Motor neuron (in vitro differentiated cells): ENCODE results near the gene DPM3. TPM values are rescaled to one million over a fixed set of nuclear protein-coding genes. Genes with fewer than 3 reads are reported as not detected.
"Not testable (repeated sequence)": the region's sequence is repeated elsewhere in the genome, so short reads cannot be mapped to it uniquely, and the experiment has no call there.

Source experiments
- ATAC-seq, 8 experiments: fragments of 200-7000 bp; cut with Tn5 transposase; replicated peaks in 6 of 8; 2 replicates each; pipeline ENCODE4 v1.8.0; 2021; ENCODE audit warnings: mild to moderate bottlenecking in 8 of 8, moderate library complexity in 8 of 8
- H3K27ac ChIP-seq, 2 donors: fragments of 250-450 bp; sonication (Bioruptor Pico); 2 replicates each; pipeline ENCODE4 v1.9.0; 2021; ENCODE audit warnings: antibody characterized with exemption in 2 of 2, mild to moderate bottlenecking in 2 of 2, moderate library complexity in 1 of 2
- H3K4me1 ChIP-seq, 2 donors: fragments of 250-450 bp; sonication (Bioruptor Pico); replicated peaks in 1 of 2; 2 replicates each; pipeline ENCODE4 v1.6.1; 2021; ENCODE audit warnings: antibody characterized with exemption in 2 of 2, mild to moderate bottlenecking in 2 of 2, moderate library complexity in 1 of 2
- H3K4me3 ChIP-seq, 5 donors: fragments of 250-450 bp; sonication (Bioruptor Pico); 2 replicates each; pipeline ENCODE4 v1.9.0; 2021; ENCODE audit warnings: antibody characterized with exemption in 5 of 5, mild to moderate bottlenecking in 5 of 5, moderate library complexity in 4 of 5
- WGBS, 10 experiments: fragments of 450-650 bp; shearing (Covaris generic); methylation state at CpG; one replicate each; pipeline ENCODE4 v1.0.0; 2022; 5-methylcytosine and 5-hydroxymethylcytosine counted together
- in situ Hi-C, 9 experiments: fragments of 400-800 bp; cut with MboI; loops; one replicate each; pipeline ENCODE4 v1.15.0; 2021; ENCODE audit warnings: low sequenced_read_pairs in 9 of 9, low pct_unique_long_range_greater_than_20kb in 2 of 9; ENCODE audit not compliant: unreplicated experiment in 9 of 9
- total RNA-seq, 8 experiments: library from RNA; unstranded; fragments of 300-600 nt; gene quantifications; 2 replicates each; pipeline versions ENCODE4 v1.2.3 to v1.2.4, GENCODE V29; 2022

DPM3 gene
- total RNA-seq, 8 experiments from 2014 or later, result 54.1 to 173 (median 119) TPM

DNA sequence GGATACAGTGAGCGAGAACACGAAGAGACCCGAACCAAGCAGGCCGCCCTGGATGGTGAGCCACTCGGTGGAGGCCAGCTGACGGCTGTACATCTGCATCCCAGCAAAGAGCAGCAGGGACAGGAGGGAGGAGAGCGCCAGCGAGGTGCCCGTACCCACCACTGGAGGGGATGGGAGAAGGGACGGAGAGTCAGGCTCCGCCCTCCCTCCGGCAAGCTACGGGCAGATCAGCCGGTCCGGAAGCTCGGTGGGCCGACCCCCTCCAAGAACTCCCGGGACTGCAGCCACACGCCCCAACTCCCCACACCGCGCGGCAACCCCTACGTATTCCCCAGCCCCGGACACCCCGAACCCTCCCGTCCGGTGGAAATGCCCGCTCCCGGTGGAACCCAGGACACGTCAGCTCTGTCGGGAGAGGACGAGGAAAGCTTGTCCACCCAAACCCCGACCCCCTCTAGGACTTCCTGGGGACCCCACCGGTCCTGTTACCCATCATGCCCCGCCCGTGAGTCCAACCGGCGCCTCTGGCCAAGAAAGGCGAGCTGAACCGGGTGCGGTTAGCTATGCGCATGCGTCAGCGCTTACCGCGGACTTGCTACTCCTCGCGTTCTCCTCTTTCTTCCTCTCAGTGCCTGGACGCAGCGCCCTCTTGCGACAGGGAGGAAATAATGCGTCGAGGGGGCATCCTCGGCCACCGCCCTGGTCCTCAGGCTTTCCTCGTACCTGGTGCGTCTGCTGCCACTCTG, 32.6 kb upstream of the DPM3 start, which contains the start of gene KRTCAP2:
TSS of gene KRTCAP2 (minus strand) at position 573 of the 746 bp plus-strand sequence. CDS start at position 493, 80 bp downstream.
- in situ Hi-C loops, result no loop called here
- peak within 1 kb of the TSS; percentile 86 to 89 for H3K27ac ChIP-seq
- H3K4me1 ChIP-seq, result peaks cover 14 to 16% of the 10 kb centered on the region in 2 donors
- WGBS, 10 experiments, result 0 to 3% (median 0%) methylated on average over 2 to 14 of the region's 57 CpGs; no CpG with 5 or more reads in 3 of the 10 experiments
- peak; percentile 63 to 86 (median 69) for ATAC-seq
- H3K4me3 ChIP-seq, result peak within 1 kb of the TSS; percentile 70 to 96 (median 83)

DNA sequence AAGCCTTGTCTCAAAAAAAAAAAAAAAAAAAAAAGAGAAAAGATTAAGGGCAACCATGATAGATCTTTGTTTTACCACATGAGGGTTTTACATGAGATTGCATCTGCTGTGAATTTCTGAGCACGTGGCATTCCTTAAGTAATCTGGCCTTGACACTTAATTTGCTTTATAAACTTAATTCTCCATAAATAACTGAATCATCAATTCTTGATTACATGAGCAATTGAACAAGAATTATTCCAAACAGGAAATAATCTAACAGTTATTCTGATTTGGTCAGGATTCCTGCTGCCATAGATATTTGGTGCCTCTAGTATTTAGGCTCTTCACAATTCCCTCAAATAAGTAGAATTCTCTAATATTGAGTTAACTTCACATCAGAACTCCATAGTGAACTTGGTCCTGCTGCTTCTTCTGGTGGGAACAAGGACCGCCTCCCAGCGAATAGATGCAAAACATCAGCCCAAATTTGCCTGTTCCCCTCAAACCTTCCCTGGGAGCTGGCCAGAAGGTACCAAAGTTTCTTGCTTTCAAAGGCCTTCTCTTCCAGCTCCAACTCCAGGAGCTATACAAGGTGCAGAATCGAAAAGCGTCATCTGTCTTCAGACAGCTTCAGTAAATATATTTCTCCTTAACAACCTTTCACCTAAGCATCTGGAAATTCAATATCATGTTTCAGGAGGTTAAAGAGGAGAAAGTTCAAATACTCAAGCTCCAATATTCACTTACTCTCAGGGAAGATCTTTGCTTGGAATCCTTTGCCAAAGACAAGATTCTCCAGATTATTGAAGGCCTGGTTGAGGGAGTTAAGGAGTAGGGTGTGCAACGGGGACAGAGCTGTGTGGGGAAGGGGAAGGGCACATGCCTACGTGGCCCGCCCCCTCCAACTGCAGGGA, 31.8 kb upstream of the DPM3 start:
- no peak for ATAC-seq
- Histone ChIP-seq H3K4me1 (peaks cover 17 to 21% of the 10 kb centered on the region in 2 donors), H3K4me3 (peak overlapping the region; percentile 70 to 96 (median 83)), H3K27ac (peak overlapping the region; percentile 86 to 89)
- WGBS, 10 experiments, result 0 to 69% (median 48%) methylated on average over 1 to 7 of the region's 8 CpGs; no CpG with 5 or more reads in 1 of the 10 experiments
- in situ Hi-C loops, result no loop called here

DNA sequence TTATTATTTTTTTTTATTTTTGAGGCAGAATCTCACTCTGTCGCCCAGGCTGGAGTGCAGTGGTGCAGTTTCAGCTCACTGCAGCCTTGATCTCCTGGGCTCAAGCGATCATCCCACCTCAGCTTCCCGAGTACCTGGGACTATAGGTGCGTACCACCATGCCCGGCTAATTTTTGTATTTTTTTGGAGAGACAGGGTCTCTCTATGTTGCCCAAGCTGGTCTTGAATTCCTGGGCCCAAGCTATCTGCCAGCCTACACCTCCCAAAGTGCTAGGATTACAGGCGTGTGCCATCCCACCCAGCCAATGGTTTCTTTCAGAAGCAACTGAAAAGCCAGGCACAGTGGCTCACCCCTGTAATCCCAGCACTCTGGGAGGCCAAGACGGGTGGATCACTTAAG, 30.5 kb upstream of the DPM3 start:
- ATAC-seq, result no peak
- no peak overlapping the region for H3K4me3 ChIP-seq
- in situ Hi-C loops, result no loop called here
- no peak overlapping the region for H3K27ac ChIP-seq
- WGBS, 10 experiments, result 50 to 100% (median 92%) methylated on average over 2 to 7 of the region's 7 CpGs; no CpG with 5 or more reads in 3 of the 10 experiments
- peaks cover 21 to 31% of the 10 kb centered on the region in 2 donors for H3K4me1 ChIP-seq

GRCh38 chr1:155170101-155170785, 29.9 kb upstream of the DPM3 start:
- peaks cover 18 to 26% of the 10 kb centered on the region in 2 donors for H3K4me1 ChIP-seq
- H3K27ac ChIP-seq, result no peak overlapping the region
- ATAC-seq, result no peak
- in situ Hi-C loops, result no loop called here
- H3K4me3 ChIP-seq, result no peak overlapping the region
- WGBS, 10 experiments, result 80 to 100% (median 93%) methylated on average over 1 to 2 of the region's 2 CpGs; no CpG with 5 or more reads in 3 of the 10 experiments

GRCh38 chr1:155169541-155169940, 29.2 kb upstream of the DPM3 start:
- H3K27ac ChIP-seq, result no peak overlapping the region
- WGBS, 10 experiments, result 10 to 82% (median 67%) methylated on average over 1 to 5 of the region's 5 CpGs; no CpG with 5 or more reads in 3 of the 10 experiments
- H3K4me1 ChIP-seq, result peaks cover 16 to 21% of the 10 kb centered on the region in 2 donors
- no peak overlapping the region for H3K4me3 ChIP-seq
- in situ Hi-C loops, result loop anchor here in 5 of 9 experiments (5.0 to 10.0 kb wide), 3 partner anchors 65 to 77 kb away; no protein-coding TSS in a partner anchor
- ATAC-seq, result no peak

- peaks cover 16 to 21% of the 10 kb centered on the region in 2 donors for H3K4me1 ChIP-seq
- ATAC-seq, result no peak
- H3K27ac ChIP-seq, result no peak overlapping the region
- H3K4me3 ChIP-seq, result no peak overlapping the region
- 53 to 92% (median 85%) methylated on average over 4 to 10 of the region's 10 CpGs; no CpG with 5 or more reads in 2 of the 10 experiments for WGBS, 10 experiments
- in situ Hi-C loops, result loop anchor here in 5 of 9 experiments (5.0 to 10.0 kb wide), 3 partner anchors 64 to 76 kb away; no protein-coding TSS in a partner anchor
Measured at GRCh38 chr1:155168456-155169210, 28.3 kb upstream of the DPM3 start.

- in situ Hi-C loops, result loop anchor here in 5 of 9 experiments (5.0 to 10.0 kb wide), 3 partner anchors 63 to 76 kb away; no protein-coding TSS in a partner anchor
- H3K27ac ChIP-seq, H3K4me3 ChIP-seq, ATAC-seq: not testable (repeated sequence)
- 8 to 80% (median 54%) methylated on average over 1 to 4 of the region's 4 CpGs; no CpG with 5 or more reads in 5 of the 10 experiments for WGBS, 10 experiments
- H3K4me1 ChIP-seq, result peaks cover 16 to 21% of the 10 kb centered on the region in 2 donors
Measured at GRCh38 chr1:155168105-155168445, 27.7 kb upstream of the DPM3 start.

GRCh38 chr1:155167166-155168104, 27.1 kb upstream of the DPM3 start:
- in situ Hi-C loops, result loop anchor here in 5 of 9 experiments (5.0 to 10.0 kb wide), 3 partner anchors 63 to 75 kb away; no protein-coding TSS in a partner anchor
- WGBS, 10 experiments, result 6 to 33% (median 17%) methylated on average over 2 to 14 of the region's 28 CpGs; no CpG with 5 or more reads in 2 of the 10 experiments

GRCh38 chr1:155166471-155167165, 26.3 kb upstream of the DPM3 start:
- WGBS, 10 experiments, result 16 to 50% (median 35%) methylated on average over 1 to 12 of the region's 27 CpGs; no CpG with 5 or more reads in 6 of the 10 experiments
- in situ Hi-C loops, result loop anchor here in 5 of 9 experiments (5.0 to 10.0 kb wide), 3 partner anchors 62 to 74 kb away; no protein-coding TSS in a partner anchor
- ATAC-seq, result peak in 7 of 8 experiments; percentile 43 to 81 (median 77)
- Histone ChIP-seq H3K27ac (peak overlapping the region; percentile 50 to 69), H3K4me3 (peak overlapping the region in 1 of 5 donors; percentile 7), H3K4me1 (peaks cover 10 to 17% of the 10 kb centered on the region in 2 donors)

More at GRCh38 chr1:155167166-155168104, 27.1 kb upstream of the DPM3 start:
- peak; percentile 61 to 83 (median 70) for ATAC-seq
- Histone ChIP-seq H3K4me3 (peak overlapping the region in 2 of 5 donors; percentile 7 to 12), H3K27ac (peak overlapping the region; percentile 5 to 69), H3K4me1 (peaks cover 16 to 21% of the 10 kb centered on the region in 2 donors)

GRCh38 chr1:155166051-155166470, 25.7 kb upstream of the DPM3 start:
- in situ Hi-C loops, result loop anchor here in 5 of 9 experiments (5.0 to 10.0 kb wide), 3 partner anchors 61 to 74 kb away; no protein-coding TSS in a partner anchor
- no peak overlapping the region for H3K4me3 ChIP-seq
- 49 to 81% (median 54%) methylated on average over 3 of the region's 8 CpGs; no CpG with 5 or more reads in 7 of the 10 experiments for WGBS, 10 experiments
- peak overlapping the region in 1 of 2 donors; percentile 50 for H3K27ac ChIP-seq
- peaks cover 10 to 17% of the 10 kb centered on the region in 2 donors for H3K4me1 ChIP-seq
- ATAC-seq, result peak in 3 of 8 experiments; percentile 0 to 9 (median 6)
